ENCODE data around the gene NEDD8. TPM values are rescaled to one million over a fixed set of nuclear protein-coding genes. Genes with fewer than 3 reads are reported as not detected.

Gene NEDD8
- polyA plus RNA-seq (ENCODE audit: insufficient read length in 10 of 10): 100 to 1,000 TPM; 168 to 226 (median 186) TPM
- long read RNA-seq, donor 1, transcript NEDD8-201 (4 exons, 708 nt): major isoform, 116 of 128 reads
- long read RNA-seq, donor 1, partial matches to known transcripts: 6 of 128 reads
- long read RNA-seq, donor 1, other reads (novel, unspliced or antisense): 0 of 128 reads
- long read RNA-seq, donor 2, transcript NEDD8-201 (4 exons, 708 nt): major isoform, 99 of 102 reads
- long read RNA-seq, donor 2, partial matches to known transcripts: 0 of 102 reads
- long read RNA-seq, donor 2, other reads (novel, unspliced or antisense): 0 of 102 reads
- long read RNA-seq, donor 3: 0 reads
- long read RNA-seq, donor 4, transcript NEDD8-201 (4 exons, 708 nt): major isoform, 91 of 111 reads
- long read RNA-seq, donor 4, partial matches to known transcripts: 13 of 111 reads
- long read RNA-seq, donor 4, other reads (novel, unspliced or antisense): 0 of 111 reads
- long read RNA-seq, donor 5, transcript NEDD8-201 (4 exons, 708 nt): major isoform, 129 of 144 reads
- long read RNA-seq, donor 5, partial matches to known transcripts: 8 of 144 reads
- long read RNA-seq, donor 5, other reads (novel, unspliced or antisense): 0 of 144 reads
- long read RNA-seq, donor 6, transcript NEDD8-201 (4 exons, 708 nt): major isoform, 98 of 141 reads
- long read RNA-seq, donor 6, partial matches to known transcripts: 38 of 141 reads
- long read RNA-seq, donor 6, other reads (novel, unspliced or antisense): 0 of 141 reads
- long read RNA-seq, donor 7, transcript NEDD8-201 (4 exons, 708 nt): major isoform, 74 of 79 reads
- long read RNA-seq, donor 7, partial matches to known transcripts: 0 of 79 reads
- long read RNA-seq, donor 7, other reads (novel, unspliced or antisense): 0 of 79 reads
- long read RNA-seq, donor 8, transcript NEDD8-201 (4 exons, 708 nt): major isoform, 78 of 86 reads
- long read RNA-seq, donor 8, partial matches to known transcripts: 0 of 86 reads
- long read RNA-seq, donor 8, other reads (novel, unspliced or antisense): 0 of 86 reads
- long read RNA-seq, donor 9, transcript NEDD8-201 (4 exons, 708 nt): major isoform, 22 of 23 reads
- long read RNA-seq, donor 9, partial matches to known transcripts: 0 of 23 reads
- long read RNA-seq, donor 9, other reads (novel, unspliced or antisense): 0 of 23 reads

DNA sequence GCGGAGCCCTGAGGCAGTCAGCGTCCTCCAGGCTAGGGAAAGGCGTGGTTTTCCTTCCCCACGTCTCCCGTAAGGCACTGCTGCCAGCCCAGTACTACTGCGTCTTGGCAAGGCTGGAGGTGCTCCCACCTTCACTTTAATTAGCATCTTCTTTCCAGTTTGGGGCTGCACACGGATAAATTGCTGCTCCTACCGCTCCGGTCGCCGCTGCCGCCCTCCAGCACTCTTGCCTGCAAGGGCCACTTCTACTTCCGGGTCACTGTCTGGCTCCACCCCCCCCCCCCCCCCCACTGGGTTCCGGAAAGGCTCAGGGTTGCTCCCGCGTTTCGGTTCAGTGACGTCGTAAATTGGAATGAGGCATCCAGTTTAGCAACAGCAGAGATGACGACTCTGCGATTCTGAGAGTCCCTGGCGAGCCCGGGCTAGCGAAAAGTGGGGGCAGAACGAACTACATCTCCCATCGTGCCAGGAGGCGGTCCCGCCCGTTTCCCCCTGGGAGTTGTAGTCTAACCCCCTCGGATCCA is at the start of gene NEDD8:
Gene NEDD8, minus strand, starts transcription at position 247 of the 524 bp plus-strand sequence. Its CDS starts 100 bp downstream, at position 147.
- DNase-seq: peak; percentile 91 to 97 (median 96)

DNA sequence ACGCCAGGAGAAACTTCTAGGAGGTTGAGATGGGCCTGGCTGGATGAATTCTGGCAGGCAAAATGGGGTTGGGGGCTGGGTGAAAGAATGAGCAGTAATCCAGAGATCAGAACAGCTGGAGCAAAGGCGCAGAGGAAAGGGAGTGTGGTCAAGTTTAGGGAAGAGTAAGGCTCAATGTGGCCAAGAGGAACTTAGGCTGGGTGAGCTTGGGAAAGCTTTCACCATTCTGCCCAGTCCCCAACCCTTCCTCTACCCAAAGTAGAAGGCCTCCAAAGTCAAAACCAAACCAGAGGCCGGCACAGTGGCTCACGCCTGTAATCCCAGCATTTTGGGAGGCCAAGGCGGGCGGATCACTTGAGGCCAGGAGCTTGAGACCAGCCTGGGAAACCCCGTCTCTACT is 49.5 kb upstream of the NEDD8 start:
- DNase-seq: no peak

DNA sequence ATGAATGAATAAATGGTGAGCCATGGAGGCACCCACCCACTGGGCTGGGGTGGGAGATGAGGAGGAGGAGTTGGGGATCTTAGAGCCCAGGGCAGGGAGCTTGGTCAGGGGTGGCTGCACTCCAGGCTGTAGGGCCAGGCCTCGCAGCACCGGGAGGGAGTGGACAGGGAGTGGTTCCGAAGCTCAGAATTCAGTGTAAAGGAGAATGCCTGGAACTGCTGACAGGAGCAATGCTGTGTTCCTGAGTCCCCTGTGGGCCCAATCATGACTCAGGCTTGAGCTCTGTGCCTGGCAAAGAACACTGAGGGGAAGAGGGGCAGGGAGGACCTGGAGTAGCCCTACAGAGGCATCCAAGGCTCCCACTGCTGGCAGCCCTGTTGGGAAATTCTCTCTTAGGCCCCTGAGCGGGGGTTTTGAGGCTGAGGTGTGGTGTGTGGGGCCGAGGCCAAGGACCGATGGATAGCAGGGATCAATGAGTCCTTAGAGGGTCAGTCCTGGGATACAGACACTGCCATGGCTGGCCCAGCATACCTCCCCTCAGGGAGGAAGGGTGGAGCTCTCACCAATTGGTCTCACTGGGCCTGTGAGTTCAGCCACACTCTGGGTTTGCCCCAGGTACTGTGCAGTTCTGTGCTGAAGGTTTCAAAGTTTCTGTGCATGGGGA is 48.8 kb upstream of the NEDD8 start:
- no peak for DNase-seq

DNA sequence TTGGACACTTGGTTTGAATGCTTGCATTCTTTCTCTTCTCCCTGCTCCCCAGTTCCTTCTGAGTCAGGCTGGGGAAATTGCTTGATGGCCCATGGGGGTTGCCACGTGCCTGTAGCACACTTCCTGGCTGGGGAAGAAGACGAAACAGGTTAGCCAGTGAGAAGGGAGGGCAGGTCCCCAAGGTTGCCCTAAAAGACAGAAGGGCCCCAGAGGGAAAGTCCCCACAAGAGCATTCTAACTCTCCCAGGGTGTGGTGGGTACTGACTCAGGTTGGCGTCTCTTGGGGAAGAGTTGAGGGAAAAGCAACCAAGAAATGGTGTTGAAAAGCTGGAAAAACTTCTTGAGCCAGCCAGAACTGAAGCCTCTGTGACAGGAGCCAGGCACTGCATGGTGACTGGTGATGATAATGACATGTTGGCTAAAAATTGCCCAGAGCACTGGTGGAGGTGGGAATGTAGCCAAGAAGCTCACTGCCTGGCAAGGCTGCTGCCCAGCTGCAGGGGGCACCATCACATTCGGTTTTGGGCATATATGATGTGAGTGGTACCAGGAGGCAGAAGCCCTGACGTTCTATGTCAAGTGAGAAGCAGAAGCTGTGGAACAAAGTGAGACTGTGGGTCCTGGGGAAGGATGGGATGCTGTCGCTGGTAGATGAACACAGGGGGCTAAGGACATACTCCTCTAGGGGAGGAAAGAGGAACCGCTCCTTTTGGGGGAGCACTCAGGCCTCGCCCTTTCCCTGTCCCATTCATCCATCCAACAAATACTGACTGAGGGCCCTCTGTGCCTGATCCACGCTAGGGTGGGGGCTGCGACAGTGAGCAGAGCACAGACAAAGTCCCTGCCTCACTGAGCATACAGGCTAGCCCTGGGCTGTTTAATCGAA is 47.4 kb upstream of the NEDD8 start:
- DNase-seq: no peak

DNA sequence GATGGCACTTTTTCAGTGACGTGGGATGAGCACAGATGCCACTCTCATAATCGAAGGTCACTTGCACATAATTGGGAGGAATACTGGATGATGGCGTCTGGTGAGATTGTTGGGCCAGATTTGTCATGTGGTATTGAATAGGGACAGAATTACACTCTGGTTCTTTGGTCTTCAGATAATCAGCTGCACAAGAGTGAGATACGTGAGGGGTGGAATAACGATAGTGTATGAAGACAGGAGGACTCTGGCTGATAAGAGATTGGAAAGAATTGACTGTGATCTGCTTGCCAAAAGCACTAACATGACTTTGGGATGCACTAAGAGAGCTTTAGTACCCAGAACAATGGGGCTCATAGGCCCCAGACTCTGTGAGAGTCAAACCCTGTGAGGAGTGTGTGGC is 46.3 kb upstream of the NEDD8 start:
- DNase-seq: no peak

DNA sequence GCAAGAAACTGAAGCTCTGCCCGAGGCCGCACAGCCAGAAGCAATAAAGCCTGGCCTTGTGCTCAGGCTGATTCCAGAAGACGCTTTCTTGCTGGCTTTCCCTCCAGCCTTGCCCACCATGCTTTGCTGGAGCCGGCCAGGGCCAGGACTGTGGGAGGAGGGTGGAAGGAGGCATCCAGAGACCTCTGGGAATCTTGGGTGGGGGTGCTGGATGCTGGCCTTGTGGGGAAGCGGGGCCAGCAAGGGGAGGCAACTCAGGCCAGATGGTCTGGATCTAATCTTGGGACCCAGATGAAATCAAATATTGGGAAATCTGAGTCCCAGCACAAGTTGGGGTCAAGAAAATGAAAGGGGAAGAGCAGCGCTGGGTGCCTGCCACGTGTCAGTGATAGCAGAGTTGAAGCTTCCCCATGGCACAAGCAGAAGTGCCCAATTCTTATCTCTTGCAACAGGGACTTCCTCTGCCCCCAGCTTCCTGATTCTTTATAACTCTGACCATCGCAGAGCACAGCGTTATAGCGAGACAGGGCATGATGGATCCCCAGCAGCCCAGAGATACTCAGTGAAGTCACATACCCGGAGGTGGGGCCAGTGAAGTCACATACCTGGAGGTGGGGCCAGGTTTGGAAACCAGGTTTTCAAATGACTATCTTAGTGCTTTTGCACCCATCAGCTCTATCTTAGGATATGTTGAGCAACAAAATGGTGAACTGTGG is 45.6 kb upstream of the NEDD8 start:
- DNase-seq: no peak

DNA sequence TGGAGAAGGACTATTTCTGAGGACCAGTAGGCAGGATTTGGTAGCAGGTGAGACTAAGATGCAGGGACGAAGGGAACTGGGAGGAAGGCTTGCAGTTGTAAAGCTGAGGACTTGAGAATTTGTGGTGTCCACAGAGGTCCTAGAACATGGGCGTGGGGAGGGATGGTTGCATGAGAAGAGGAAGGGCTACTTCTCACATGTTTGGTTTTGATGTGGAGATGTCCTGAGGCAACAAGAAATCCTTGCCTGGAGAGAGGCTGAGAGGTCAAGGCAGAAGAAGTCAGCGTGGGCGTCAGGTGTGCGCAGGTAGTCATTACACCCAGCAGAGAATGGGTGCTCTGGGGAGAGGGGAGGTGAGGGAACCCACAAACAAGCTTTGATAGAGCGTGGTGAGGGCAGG is 44.9 kb upstream of the NEDD8 start:
- DNase-seq: no peak

DNA sequence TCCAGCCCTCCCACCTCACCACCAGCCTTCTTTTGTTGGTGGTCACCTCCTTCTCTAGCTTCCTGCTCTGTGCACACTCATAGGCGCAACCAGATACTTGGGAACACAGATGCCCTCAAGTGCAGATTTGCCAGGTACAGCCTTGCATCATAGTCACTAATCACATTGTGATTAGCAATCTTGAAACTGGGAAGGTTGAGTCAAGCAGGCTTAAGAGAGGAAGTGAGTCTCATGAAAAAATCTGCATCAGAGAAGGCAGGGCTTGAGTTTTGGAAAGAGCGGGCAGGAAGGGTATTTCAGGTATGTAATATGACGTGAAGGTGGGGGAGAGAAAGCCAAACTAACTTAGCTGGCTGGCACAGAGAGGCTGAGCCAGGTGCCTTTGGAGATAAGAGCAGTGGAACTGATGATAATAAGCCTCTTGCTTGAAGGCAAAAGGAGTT is 42.0 kb upstream of the NEDD8 start:
- no peak for DNase-seq

DNA sequence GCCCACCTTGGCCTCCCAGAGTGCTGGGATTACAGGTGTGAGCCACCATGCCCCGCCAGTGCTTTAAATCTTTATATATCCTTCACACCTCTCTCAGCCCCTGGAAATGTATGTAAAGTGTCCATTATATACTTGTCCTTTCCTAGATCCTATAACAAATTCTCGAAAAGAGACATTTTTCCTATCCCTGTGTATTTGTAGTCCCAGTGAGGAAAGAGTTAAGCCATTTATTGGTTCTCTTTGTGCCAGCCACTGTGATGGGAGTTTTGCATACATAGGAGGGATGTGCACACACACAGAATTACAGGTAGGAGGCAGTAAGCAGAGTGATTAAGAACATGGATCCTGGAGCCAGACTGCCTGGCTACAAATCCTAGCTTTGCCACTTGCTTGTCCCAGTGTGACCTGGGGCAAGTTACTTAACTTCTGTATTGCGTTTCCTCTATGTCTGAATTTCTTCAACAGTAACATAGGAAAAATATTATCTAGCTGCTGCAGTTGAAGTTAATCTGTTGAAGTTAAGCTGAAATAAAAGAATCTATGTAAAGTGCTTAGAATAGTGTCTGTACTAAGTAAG is 41.3 kb upstream of the NEDD8 start:
- DNase-seq: no peak

DNA sequence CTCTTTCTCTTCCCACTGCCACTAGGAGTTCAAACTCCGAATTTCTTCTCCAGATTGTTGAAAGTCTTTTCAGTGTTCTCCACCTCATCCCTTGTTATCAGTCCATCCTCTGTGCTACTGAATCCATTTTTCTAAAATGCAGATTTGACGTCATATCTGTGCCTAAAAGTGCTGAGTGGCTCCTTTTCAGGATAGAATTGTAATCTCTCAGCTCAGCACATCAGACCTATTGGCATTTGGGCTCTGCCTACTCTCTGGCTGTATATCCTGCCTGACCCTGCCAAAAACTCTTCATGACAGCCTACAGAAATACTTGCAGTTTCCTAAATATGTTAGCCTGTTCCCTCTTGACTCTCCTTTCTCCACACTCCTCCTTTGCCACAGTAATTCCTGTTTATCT is 40.3 kb upstream of the NEDD8 start:
- DNase-seq: no peak

DNA sequence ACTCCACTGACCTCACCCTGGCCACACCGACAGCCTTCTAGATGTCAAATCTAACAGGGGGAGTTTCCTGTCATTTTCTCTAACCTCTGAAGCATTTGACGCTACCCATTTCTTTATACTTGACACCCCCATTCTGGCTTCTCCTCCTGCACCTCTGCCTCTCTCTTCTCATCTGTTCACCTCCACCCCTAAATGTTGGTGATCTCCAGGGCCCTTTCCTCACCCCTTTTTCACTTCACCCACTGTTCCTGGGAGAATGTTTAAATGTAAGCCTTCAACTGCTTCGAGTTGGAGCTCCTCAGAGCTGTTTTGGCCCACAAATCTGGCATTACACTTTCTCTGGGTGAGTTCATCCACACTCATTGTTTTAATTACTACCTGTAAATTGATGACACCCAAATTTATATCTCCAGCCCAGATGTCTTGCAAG is 39.7 kb upstream of the NEDD8 start:
- no peak for DNase-seq

DNA sequence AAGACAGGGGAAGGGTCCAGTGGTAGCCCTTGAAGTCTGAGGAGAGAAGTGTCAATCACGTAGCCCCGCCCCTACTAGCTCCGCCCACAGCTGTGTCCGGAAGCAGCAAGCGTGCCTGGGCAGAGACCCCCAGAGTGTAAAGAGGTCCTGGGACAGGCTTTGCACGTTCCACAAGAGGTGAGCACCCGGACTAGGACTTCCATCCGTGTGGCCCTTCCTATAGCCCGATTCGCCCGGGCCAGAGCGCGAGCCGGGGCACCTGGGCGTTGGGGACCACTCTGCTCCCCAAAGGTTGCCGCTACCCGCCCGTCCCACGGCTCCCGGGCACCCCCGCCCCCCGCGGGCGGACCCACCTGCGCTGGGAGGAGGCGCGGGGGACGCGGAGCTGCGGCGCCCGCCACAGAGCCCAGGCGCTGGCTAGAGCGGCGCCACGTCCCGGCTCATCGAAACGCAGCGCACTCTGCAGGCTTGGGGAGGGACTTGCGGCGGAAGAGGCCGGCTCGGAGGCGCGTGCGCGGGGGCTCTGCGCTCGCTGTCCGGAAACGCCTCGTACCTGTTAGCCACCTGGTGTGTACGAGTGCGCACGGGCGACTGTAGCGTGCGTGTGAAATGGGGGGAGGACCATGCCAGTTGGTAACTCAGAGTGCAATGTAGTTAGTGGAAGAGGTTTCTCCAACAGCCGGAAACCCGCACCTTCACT is 39.1 kb upstream of the NEDD8 start, which contains the start of gene RABGGTA:
Gene RABGGTA, minus strand, starts transcription at position 464 of the 700 bp plus-strand sequence. CDS start 482 bp downstream, outside the sequence.
- peak; percentile 86 to 95 (median 91) for DNase-seq

DNA sequence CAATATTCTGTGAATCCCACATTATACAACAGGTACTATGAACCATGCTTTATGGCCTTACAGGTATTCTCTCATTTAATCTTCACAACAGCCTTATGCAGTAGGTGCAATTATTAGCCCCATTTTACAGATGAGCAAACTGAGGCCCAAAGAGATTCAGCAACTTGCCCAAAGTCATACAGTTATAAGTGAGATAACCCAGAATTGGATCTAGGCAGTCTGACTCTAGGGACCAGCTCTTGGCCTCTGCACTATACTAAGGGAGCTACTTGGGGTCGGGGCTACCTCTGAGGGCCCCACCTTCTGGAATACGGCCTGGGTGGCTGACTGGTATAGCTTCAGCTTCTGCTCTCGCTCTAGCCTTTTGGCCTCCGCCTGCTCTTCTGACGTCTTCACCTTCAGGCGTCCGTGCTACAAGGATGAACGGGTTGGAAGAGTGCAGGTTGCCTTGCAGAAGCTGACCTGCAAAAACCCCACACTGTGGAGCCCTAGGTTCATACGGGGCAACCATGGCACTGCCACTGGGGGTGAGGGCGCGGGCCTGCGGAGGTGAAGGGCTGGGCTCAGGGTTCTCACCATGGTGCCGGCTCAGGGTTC is 38.5 kb upstream of the NEDD8 start:
- DNase-seq: no peak

DNA sequence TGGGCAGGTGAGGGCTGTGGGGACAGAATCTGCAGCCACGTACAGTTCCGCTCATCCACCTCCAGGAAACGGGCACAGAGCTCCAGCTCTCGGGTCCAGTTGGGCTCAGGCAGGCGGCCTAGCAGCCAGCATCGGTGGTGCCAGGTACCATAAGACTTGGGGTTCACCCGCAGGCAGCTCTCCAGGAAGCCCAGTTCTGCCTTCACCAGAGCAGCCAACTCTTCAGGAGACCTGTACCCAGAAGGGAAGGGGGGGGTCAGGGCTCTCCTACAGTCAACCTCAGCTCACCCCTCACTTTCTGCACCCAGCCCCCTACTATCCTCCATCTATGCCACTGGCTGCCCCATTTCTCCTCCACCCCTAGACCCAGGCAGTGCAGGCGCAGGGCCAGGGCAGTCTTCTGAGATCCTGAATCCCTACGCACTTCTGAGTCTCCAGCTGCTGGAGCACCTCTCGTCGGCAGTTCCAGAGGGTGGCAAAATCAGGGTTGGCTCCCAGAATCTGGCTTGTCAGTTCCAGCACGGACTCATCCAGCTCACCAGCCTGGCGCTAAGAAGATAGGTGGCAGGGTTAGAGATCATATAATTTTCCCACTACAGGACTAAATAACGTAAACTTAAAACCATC is 37.9 kb upstream of the NEDD8 start:
- DNase-seq: no peak

DNA sequence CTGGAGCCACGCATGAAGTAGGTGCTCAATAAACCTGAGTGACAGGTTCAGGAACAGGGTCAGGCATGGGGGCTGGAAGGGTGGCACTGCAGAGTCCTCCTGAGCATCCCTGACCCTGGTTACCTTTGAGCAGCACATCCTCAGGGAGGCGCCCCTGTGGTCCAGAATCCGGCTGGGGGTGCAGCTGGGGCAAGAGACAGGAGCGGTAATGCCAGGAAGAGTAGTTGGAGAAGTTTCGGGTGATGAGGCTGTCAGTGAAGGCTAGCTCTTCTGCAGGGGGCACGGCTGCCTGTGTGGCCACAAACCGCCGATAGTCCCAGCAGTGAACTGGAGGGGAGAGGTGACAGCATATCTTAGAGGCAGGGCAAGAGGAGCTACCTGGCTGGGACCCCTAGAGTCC is 37.2 kb upstream of the NEDD8 start:
- DNase-seq: no peak

DNA sequence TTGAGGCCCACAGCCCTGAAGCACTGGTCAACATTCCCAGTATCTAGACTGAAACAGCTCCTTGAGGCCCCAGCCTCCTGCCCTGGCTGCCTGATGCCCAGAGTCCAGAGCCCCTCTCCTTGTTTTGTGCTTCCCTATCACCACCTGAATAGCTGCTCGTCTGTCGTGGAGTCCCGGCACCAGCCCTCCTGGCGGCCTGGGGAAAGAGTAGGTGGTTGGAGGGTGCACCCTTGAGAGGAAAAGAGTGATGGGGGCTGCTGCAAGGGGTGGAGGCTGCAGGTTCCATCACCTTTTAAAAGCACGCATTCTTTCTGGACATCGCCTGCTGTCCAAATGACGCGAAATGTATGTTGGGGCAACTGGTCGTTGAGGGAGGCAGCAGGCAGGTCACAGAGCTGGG is 36.1 kb upstream of the NEDD8 start:
- DNase-seq: no peak

DNA sequence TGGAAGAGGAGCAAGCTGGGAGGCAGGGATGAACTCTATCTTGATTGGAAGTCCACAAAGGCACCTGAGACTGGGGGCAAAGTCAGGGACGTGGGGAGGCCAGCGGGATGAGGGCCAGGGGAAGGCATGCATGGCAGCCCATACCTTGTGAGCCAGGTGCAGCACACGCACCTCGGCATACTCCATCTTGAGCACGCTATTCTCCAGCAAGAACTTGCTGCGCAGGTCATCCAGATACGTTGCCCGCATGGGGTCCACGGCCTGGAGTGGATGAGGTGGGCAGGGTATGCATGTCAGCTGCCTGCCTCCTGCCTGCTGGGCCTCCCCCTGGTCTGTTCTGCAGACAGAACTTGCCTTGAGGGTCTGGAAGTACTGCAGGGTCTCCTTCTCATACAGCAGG is 35.3 kb upstream of the NEDD8 start:
- DNase-seq: no peak
